WTC11 (cell line): ENCODE data around the gene RWDD4.

Experiments
- CREB1 ChIP-seq: sonication (generic); formaldehyde crosslinking; IDR thresholded peaks from 2 replicates; pipeline ENCODE4 v1.8.0; 2023; ENCODE audit warnings: mild to moderate bottlenecking, missing genetic modification reagents
- CTCF ChIP-seq: fragments of 200-600 bp; IDR thresholded peaks from 2 replicates; pipeline ENCODE4 v1.8.0; 2022; ENCODE audit warnings: antibody characterized with exemption
- FOXP4 ChIP-seq: sonication (generic); formaldehyde crosslinking; IDR thresholded peaks from 2 replicates; pipeline ENCODE4 v1.8.0; 2022; ENCODE audit warnings: mild to moderate bottlenecking, missing genetic modification reagents
- MAX ChIP-seq: sonication (generic); formaldehyde crosslinking; IDR thresholded peaks from 2 replicates; pipeline ENCODE4 v1.8.0; 2022; ENCODE audit warnings: mild to moderate bottlenecking, missing genetic modification reagents
- NR1H2 ChIP-seq: sonication (generic); formaldehyde crosslinking; IDR thresholded peaks from 2 replicates; pipeline ENCODE4 v1.9.0; 2021; ENCODE audit warnings: mild to moderate bottlenecking, moderate library complexity, missing genetic modification reagents
- TEAD4 ChIP-seq: sonication (generic); formaldehyde crosslinking; IDR thresholded peaks from 2 replicates; pipeline ENCODE4 v1.8.0; 2022; ENCODE audit warnings: mild to moderate bottlenecking, missing genetic modification reagents
- USF2 ChIP-seq: sonication (generic); formaldehyde crosslinking; IDR thresholded peaks from 2 replicates; pipeline ENCODE4 v1.8.1; 2023; ENCODE audit warnings: mild to moderate bottlenecking, missing genetic modification reagents, moderate library complexity
- ZBTB43 ChIP-seq: sonication (generic); formaldehyde crosslinking; IDR thresholded peaks from 2 replicates; pipeline ENCODE4 v1.8.1; 2023; ENCODE audit warnings: mild to moderate bottlenecking, missing genetic modification reagents
- ZNF138 ChIP-seq: sonication (generic); formaldehyde crosslinking; conservative IDR thresholded peaks from 2 replicates; pipeline ENCODE4 v1.8.1; 2022; ENCODE audit warnings: mild to moderate bottlenecking, moderate library complexity, missing genetic modification reagents

GRCh38 chr4:183686461-183686860 lies 27.5 kb upstream of the RWDD4 start:
- TF ChIP-seq CTCF (no peak), MAX (no peak), CREB1 (CRISPR knock-in tag) (no peak), ZNF138 (CRISPR knock-in tag) (no peak), USF2 (CRISPR knock-in tag) (no peak), TEAD4 (CRISPR knock-in tag) (no peak), ZBTB43 (CRISPR knock-in tag) (no peak), NR1H2 (CRISPR knock-in tag) (no peak), FOXP4 (CRISPR knock-in tag) (no peak)
